ENCODE data around the gene PLA2G2F. TPM values are rescaled to one million over a fixed set of nuclear protein-coding genes. Genes with fewer than 3 reads are reported as not detected.

The PLA2G2F gene
- total RNA-seq, 2 experiments from 2014 or later: not detected

- intact Hi-C loops (cut with micrococcal nuclease): no loop called here
- H3K27ac Mint-ChIP-seq: no peak overlapping the region
These were observed 777 bp upstream of the PLA2G2F start for GRCh38 chr1:20138346-20138745.

GRCh38 chr1:20139776-20140612 is 871 bp downstream of the PLA2G2F start:
- Mint-ChIP-seq H3K27me3 (ENCODE audit: low read depth) (peaks cover 3% of the 10 kb centered on the region), H3K4me1 (ENCODE audit: low read depth) (no peaks in the 10 kb centered on the region), H3K27ac (no peak overlapping the region), H3K4me3 (no peak overlapping the region), H3K9me3 (no peaks in the 10 kb centered on the region), H3K36me3 (ENCODE audit: low read depth) (no peaks in the 10 kb centered on the region)
- intact Hi-C loops (cut with micrococcal nuclease): no loop called here
- DNase-seq: no peak
- CTCF ChIA-PET: no interaction called here

More at GRCh38 chr1:20138346-20138745, 777 bp upstream of the PLA2G2F start:
- CTCF ChIA-PET: no interaction called here
- no peak overlapping the region for H3K4me3 Mint-ChIP-seq
- no peaks in the 10 kb centered on the region for H3K36me3 Mint-ChIP-seq (ENCODE audit: low read depth)
- H3K9me3 Mint-ChIP-seq: no peaks in the 10 kb centered on the region
- peaks cover 3% of the 10 kb centered on the region for H3K27me3 Mint-ChIP-seq (ENCODE audit: low read depth)
- no peaks in the 10 kb centered on the region for H3K4me1 Mint-ChIP-seq (ENCODE audit: low read depth)
- no peak for DNase-seq

DNA sequence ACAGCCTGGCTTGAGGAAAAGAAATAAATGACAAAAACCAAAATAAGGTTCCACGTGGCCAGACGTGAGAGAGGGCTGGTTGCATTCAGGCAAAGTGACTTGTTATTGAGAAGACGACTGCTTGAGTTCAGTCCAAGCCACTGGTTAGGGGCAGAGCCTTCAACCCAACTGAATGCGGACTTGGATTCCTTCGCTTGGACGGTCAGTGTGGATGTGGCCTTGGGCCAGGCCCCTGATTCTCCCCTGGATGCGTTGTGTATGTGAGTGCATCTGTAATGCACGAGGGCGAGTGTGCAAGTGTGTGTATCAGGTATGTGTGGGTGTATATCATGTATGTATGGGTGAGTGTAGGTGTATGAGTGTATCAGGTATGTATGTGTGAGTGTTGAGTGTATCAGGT is 1.9 kb downstream of the PLA2G2F start:
- H3K4me3 Mint-ChIP-seq: no peak overlapping the region
- H3K9me3 Mint-ChIP-seq: no peaks in the 10 kb centered on the region
- CTCF ChIA-PET: no interaction called here
- no peaks in the 10 kb centered on the region for H3K36me3 Mint-ChIP-seq (ENCODE audit: low read depth)
- no peaks in the 10 kb centered on the region for H3K4me1 Mint-ChIP-seq (ENCODE audit: low read depth)
- peaks cover 3% of the 10 kb centered on the region for H3K27me3 Mint-ChIP-seq (ENCODE audit: low read depth)
- H3K27ac Mint-ChIP-seq: no peak overlapping the region
- intact Hi-C loops (cut with micrococcal nuclease): no loop called here
- no peak for DNase-seq

- Mint-ChIP-seq H3K4me1 (ENCODE audit: low read depth) (no peaks in the 10 kb centered on the region), H3K27me3 (ENCODE audit: low read depth) (peaks cover 3% of the 10 kb centered on the region), H3K4me3 (no peak overlapping the region), H3K27ac (no peak overlapping the region), H3K36me3 (ENCODE audit: low read depth) (no peaks in the 10 kb centered on the region), H3K9me3 (no peaks in the 10 kb centered on the region)
- DNase-seq: no peak
- intact Hi-C loops (cut with micrococcal nuclease): no loop called here
- CTCF ChIA-PET: no interaction called here
These were observed 2.3 kb downstream of the PLA2G2F start for GRCh38 chr1:20141466-20141865.

GRCh38 chr1:20142001-20142710 is 3.0 kb downstream of the PLA2G2F start:
- intact Hi-C loops (cut with micrococcal nuclease): no loop called here
- Mint-ChIP-seq H3K27ac (no peak overlapping the region), H3K4me3 (no peak overlapping the region), H3K27me3 (ENCODE audit: low read depth) (peaks cover 3% of the 10 kb centered on the region), H3K9me3 (no peaks in the 10 kb centered on the region), H3K36me3 (ENCODE audit: low read depth) (no peaks in the 10 kb centered on the region), H3K4me1 (ENCODE audit: low read depth) (no peaks in the 10 kb centered on the region)
- no peak for DNase-seq
- CTCF ChIA-PET: interaction anchor here (1.2 kb wide), 1 partner anchor 10 kb away, joined by 4 read pairs; no protein-coding TSS in a partner anchor

- H3K27me3 Mint-ChIP-seq (ENCODE audit: low read depth): peaks cover 3% of the 10 kb centered on the region
- H3K36me3 Mint-ChIP-seq (ENCODE audit: low read depth): no peaks in the 10 kb centered on the region
- H3K4me3 Mint-ChIP-seq: no peak overlapping the region
- no peak for DNase-seq
- H3K9me3 Mint-ChIP-seq: no peaks in the 10 kb centered on the region
- no peaks in the 10 kb centered on the region for H3K4me1 Mint-ChIP-seq (ENCODE audit: low read depth)
- intact Hi-C loops (cut with micrococcal nuclease): no loop called here
- CTCF ChIA-PET: interaction anchor here (1.2 kb wide), 1 partner anchor 8 kb away, joined by 4 read pairs; no protein-coding TSS in a partner anchor
- H3K27ac Mint-ChIP-seq: no peak overlapping the region
These were observed 4.2 kb downstream of the PLA2G2F start for GRCh38 chr1:20143318-20143717.

DNA sequence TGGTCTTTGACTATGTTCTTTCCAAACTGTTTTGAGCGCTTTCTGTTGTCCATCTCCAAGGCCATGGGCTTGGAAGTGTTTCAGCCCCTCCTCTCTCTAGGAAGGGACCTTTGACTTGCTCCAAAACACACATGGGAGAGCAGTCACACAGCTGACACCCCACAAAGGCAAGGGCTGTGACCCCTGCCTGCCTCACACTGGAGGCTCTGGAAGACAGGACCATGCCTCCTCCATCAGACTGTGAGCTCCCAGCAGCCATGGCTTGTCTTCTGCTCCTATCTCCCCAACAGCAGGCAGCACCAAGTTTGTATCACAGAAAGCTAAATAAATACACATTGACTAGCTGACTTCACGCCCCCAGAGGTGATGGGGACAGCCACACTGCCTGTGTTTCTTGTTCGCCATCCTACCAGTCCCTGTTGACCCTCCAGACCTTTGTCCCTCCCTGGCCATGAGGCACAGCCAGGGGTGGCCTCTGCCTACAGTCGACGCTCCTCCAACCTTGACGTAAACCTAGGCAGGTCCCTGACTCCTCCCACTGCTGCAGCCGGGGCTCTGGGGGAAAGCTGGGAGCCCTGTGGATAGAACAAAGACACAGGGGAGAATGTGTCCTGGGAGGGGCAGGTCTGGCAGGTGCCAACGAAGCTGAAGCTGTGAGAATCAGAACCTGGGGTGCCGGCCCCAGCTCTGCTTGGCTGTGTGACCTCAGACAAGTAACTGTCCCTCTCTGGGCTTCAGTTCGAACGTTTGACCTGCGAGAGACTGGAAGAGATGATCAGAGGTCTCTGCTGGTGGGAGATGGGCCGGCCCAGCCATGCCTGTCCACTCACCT is 4.8 kb downstream of the PLA2G2F start:
- no peaks in the 10 kb centered on the region for H3K36me3 Mint-ChIP-seq (ENCODE audit: low read depth)
- intact Hi-C loops (cut with micrococcal nuclease): no loop called here
- H3K9me3 Mint-ChIP-seq: no peaks in the 10 kb centered on the region
- H3K27me3 Mint-ChIP-seq (ENCODE audit: low read depth): no peaks in the 10 kb centered on the region
- no peak overlapping the region for H3K4me3 Mint-ChIP-seq
- DNase-seq: no peak
- H3K4me1 Mint-ChIP-seq (ENCODE audit: low read depth): no peaks in the 10 kb centered on the region
- no peak overlapping the region for H3K27ac Mint-ChIP-seq
- CTCF ChIA-PET: interaction anchor here (1.2 kb wide), 1 partner anchor 8 kb away, joined by 4 read pairs; no protein-coding TSS in a partner anchor

DNA sequence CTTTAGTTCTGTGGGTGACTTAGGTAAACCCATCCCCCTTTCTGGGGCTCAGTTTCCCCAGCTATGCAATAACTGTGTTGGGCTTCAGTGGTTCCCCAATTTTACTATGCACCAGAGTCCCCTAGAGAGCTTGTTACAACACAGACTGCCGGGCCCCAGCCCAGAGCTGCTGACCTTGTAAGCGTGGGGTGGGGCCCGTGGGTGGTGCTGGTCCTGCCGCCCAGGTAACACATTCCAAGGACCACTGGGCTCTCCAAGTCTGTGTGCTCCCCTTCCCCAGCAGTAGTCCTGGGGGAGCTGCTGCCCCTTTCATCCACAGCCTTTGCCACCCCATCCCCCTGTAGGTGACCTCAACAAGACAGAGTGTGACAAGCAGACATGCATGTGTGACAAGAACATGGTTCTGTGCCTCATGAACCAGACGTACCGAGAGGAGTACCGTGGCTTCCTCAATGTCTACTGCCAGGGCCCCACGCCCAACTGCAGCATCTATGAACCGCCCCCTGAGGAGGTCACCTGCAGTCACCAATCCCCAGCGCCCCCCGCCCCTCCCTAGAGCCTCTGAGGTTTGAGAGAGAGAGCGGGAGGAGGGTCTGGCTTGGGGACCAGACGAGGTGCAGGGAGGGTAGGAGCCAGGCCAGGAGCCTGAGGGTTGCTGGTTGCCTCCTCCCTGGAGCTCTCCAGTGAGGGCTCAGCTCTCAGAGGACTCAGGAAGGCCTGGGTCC is 8.9 kb downstream of the PLA2G2F start:
- intact Hi-C loops (cut with micrococcal nuclease): no loop called here
- Mint-ChIP-seq H3K36me3 (ENCODE audit: low read depth) (no peaks in the 10 kb centered on the region), H3K27ac (no peak overlapping the region), H3K27me3 (ENCODE audit: low read depth) (no peaks in the 10 kb centered on the region), H3K4me1 (ENCODE audit: low read depth) (peaks cover 2% of the 10 kb centered on the region), H3K9me3 (no peaks in the 10 kb centered on the region), H3K4me3 (no peak overlapping the region)
- CTCF ChIA-PET: interaction anchor here (1.3 kb wide), 1 partner anchor 46 kb away, joined by 3 read pairs; no protein-coding TSS in a partner anchor
- no peak for DNase-seq

DNA sequence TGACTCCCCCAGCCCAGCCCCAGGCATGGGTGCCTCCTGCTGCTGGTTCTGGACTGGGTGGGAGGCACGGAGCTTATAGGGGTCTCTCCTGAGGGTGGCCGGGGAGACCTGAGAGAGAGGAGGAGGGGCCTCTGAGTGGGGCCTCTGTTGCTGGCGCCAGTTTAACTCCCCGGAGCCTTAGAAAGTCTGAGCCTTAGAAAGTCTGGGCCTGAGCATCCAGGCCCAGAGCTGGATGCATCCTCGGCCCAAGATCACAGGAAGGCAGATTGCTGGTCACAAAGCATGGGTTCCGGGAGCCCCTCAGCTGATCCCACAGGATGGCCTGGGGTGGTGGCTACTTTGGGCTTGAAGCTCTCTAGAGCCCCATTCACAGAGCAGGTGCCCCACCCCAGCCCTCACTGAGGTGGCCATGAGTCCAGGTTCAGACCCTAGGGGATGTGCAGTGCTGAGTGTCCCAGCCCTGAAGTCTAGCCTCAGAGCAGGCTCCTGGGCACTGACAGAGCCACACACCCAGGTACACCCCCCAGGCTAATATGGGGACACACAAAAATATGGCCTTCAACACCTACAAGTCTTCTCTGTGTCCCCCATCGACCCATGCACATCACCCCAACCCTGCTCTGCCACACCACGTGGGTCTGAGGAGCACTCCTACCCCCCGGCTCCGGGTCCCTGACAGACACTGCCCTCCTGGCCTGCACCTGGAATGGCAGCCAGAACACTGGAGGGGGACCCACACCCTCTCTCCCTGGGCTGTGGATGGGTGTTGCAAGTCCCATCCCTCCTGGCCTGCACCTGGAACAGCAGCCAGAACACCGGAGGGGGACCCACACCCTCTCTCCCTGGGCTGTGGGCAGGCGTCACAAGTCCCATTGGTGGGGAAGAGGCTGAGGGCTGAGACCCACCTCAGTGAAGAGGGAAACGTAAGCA is 9.7 kb downstream of the PLA2G2F start:
- Mint-ChIP-seq H3K36me3 (ENCODE audit: low read depth) (no peaks in the 10 kb centered on the region), H3K4me3 (no peak overlapping the region), H3K27me3 (ENCODE audit: low read depth) (no peaks in the 10 kb centered on the region), H3K27ac (no peak overlapping the region), H3K9me3 (no peaks in the 10 kb centered on the region), H3K4me1 (ENCODE audit: low read depth) (peaks cover 2% of the 10 kb centered on the region)
- CTCF ChIA-PET: no interaction called here
- intact Hi-C loops (cut with micrococcal nuclease): no loop called here
- DNase-seq: no peak

DNA sequence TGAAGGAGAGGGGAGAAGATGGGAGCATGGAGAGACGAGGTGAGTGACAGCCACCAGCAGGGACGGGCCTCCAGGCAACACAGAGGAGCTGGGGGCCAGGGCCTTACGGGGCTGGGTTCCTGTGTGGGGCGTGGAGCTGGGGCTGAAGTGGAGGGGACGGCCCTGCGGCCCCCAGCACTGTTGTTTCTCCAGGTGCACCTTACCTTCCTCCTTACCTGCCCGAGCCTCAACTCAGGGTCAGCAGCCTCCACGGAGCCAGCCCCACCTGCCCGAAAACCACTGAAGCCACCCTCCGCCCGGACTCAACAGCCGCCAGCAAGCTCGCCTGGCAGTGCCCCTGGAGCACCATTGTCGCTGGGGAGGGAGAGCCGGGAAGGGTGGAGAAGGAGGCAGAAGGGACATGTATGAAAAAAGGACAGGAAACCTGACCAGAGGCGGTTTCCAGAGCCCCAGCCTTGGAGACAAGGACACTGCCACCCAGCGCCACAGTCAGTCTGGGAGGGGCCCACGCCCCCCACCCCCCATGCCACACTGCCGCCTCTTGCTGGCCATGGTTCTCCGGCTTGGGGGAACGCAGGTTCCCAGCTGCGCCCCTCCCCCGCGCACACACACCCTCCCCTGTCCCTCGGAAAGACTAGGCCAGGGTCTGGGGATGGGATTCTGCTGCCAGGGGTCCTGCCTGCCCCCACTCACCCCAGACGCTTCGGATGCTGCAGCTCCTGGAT is 10.6 kb downstream of the PLA2G2F start:
- intact Hi-C loops (cut with micrococcal nuclease): no loop called here
- CTCF ChIA-PET: interaction anchor here (0.5 to 0.9 kb wide), 3 partner anchors 46 to 60 kb away, joined by 3 read pairs; no protein-coding TSS in a partner anchor
- DNase-seq: no peak
- H3K36me3 Mint-ChIP-seq (ENCODE audit: low read depth): no peaks in the 10 kb centered on the region
- H3K27me3 Mint-ChIP-seq (ENCODE audit: low read depth): no peaks in the 10 kb centered on the region
- no peak overlapping the region for H3K4me3 Mint-ChIP-seq
- no peak overlapping the region for H3K27ac Mint-ChIP-seq
- no peaks in the 10 kb centered on the region for H3K9me3 Mint-ChIP-seq
- H3K4me1 Mint-ChIP-seq (ENCODE audit: low read depth): peaks cover 8% of the 10 kb centered on the region

Data from activated naive CD4-positive, alpha-beta T cell treated with anti-CD3 and anti-CD28 coated beads for 36 hours (primary cell).